Liver (tissue), 9 donors: ENCODE data around the gene FRAT1. TPM values are rescaled to one million over a fixed set of nuclear protein-coding genes. Genes with fewer than 3 reads are reported as not detected.

ENCODE experiments used
- DNase-seq: peaks from one replicate; pipeline ENCODE4 v3.0.0-alpha.2; 2017; ENCODE audit warnings: low spot score
- H3K27ac ChIP-seq, 2 donors: one replicate each; pipeline ENCODE4 v1.7.0; 2013; ENCODE audit warnings: inconsistent platforms in 2 of 2, low read length in 2 of 2, control low read depth in 1 of 2, low read depth in 1 of 2, mild to moderate bottlenecking in 1 of 2
- H3K27me3 ChIP-seq, 4 donors: one replicate each; pipeline versions ENCODE4 v1.6.1 to v1.7.0; 2013; ENCODE audit warnings: low read length in 3 of 4, inconsistent platforms in 1 of 4, mild to moderate bottlenecking in 1 of 4, moderate library complexity in 1 of 4; ENCODE audit not compliant: control insufficient read depth in 4 of 4, insufficient read depth in 4 of 4
- H3K36me3 ChIP-seq, 4 donors: one replicate each; pipeline versions ENCODE4 v1.6.1 to v1.7.0; 2013; ENCODE audit warnings: low read length in 3 of 4, mild to moderate bottlenecking in 3 of 4, low read depth in 1 of 4, moderate library complexity in 1 of 4; ENCODE audit not compliant: control insufficient read depth in 4 of 4, insufficient read depth in 3 of 4
- H3K4me1 ChIP-seq, 4 donors: one replicate each; pipeline versions ENCODE4 v1.6.1 to v1.7.0; 2013; ENCODE audit warnings: low read length in 3 of 4, mild to moderate bottlenecking in 3 of 4, moderate library complexity in 1 of 4; ENCODE audit not compliant: control insufficient read depth in 4 of 4, insufficient read depth in 4 of 4
- H3K4me3 ChIP-seq, 3 donors: one replicate each; pipeline versions ENCODE4 v1.6.1 to v1.7.0; 2013; ENCODE audit warnings: low read length in 3 of 3, control low read depth in 1 of 3, low read depth in 1 of 3, mild to moderate bottlenecking in 1 of 3
- H3K9ac ChIP-seq, 2 donors: one replicate each; pipeline ENCODE4 v1.7.0; 2013; ENCODE audit warnings: low read length in 2 of 2, mild to moderate bottlenecking in 2 of 2, moderate library complexity in 2 of 2, control low read depth in 1 of 2, low read depth in 1 of 2
- H3K9me3 ChIP-seq, 4 donors: one replicate each; pipeline versions ENCODE4 v1.6.1 to v1.7.0; 2013; ENCODE audit warnings: low read length in 3 of 4; ENCODE audit not compliant: control insufficient read depth in 4 of 4
- ATF3 ChIP-seq: IDR thresholded peaks from 2 replicates; pipeline ENCODE4 v1.6.1; 2016; ENCODE audit warnings: antibody characterized with exemption
- CTCF ChIP-seq: fragments of 150-350 bp; IDR thresholded peaks from 2 replicates; pipeline ENCODE4 v1.5.1; 2017; ENCODE audit warnings: improper control_type of control experiment, low read depth, low read length; ENCODE audit not compliant: missing input control
- EGR1 ChIP-seq, 2 donors: IDR thresholded peaks; 2 replicates each; pipeline ENCODE4 v1.6.1; 2016 to 2018; ENCODE audit warnings: antibody characterized with exemption in 2 of 2, low read depth in 2 of 2
- FOXA1 ChIP-seq: IDR thresholded peaks from 2 replicates; pipeline ENCODE4 v1.6.1; 2016; ENCODE audit warnings: antibody characterized with exemption
- FOXA2 ChIP-seq: IDR thresholded peaks from 2 replicates; pipeline ENCODE4 v1.6.1; 2016; ENCODE audit warnings: antibody characterized with exemption
- GABPA ChIP-seq, 2 donors: IDR thresholded peaks in 1 of 2; conservative IDR thresholded peaks in 1 of 2; 2 replicates each; pipeline ENCODE4 v1.6.1; 2016; ENCODE audit warnings: antibody characterized with exemption in 2 of 2, mild to moderate bottlenecking in 1 of 2, moderate library complexity in 1 of 2
- HNF4A ChIP-seq, 2 donors: conservative IDR thresholded peaks; 2 replicates each; pipeline ENCODE4 v1.6.1; 2016; ENCODE audit warnings: antibody characterized with exemption in 2 of 2, mild to moderate bottlenecking in 2 of 2
- HNF4G ChIP-seq: IDR thresholded peaks from 2 replicates; pipeline ENCODE4 v1.6.1; 2016; ENCODE audit warnings: antibody characterized with exemption
- JUND ChIP-seq, 2 donors: IDR thresholded peaks; 2 replicates each; pipeline ENCODE4 v1.6.1; 2016; ENCODE audit warnings: antibody characterized with exemption in 2 of 2
- MAX ChIP-seq: IDR thresholded peaks from 2 replicates; pipeline ENCODE4 v1.6.1; 2016; ENCODE audit warnings: antibody characterized with exemption
- NR2F2 ChIP-seq: IDR thresholded peaks from 2 replicates; pipeline ENCODE4 v1.6.1; 2016; ENCODE audit warnings: antibody characterized with exemption
- RAD21 ChIP-seq, 2 donors: IDR thresholded peaks; 2 replicates each; pipeline ENCODE4 v1.6.1; 2016; ENCODE audit warnings: antibody characterized with exemption in 2 of 2, mild to moderate bottlenecking in 2 of 2
- REST ChIP-seq: IDR thresholded peaks from 2 replicates; pipeline ENCODE4 v1.6.1; 2016; ENCODE audit warnings: antibody characterized with exemption, mild to moderate bottlenecking
- RXRA ChIP-seq, 2 donors: IDR thresholded peaks; 2 replicates each; pipeline ENCODE4 v1.6.1; 2017 to 2018; ENCODE audit warnings: antibody characterized with exemption in 2 of 2, mild to moderate bottlenecking in 1 of 2
- SP1 ChIP-seq: IDR thresholded peaks from 2 replicates; pipeline ENCODE4 v1.6.1; 2018; ENCODE audit warnings: antibody characterized with exemption, mild to moderate bottlenecking
- TAF1 ChIP-seq: conservative IDR thresholded peaks from 2 replicates; pipeline ENCODE4 v1.6.1; 2016; ENCODE audit warnings: antibody characterized with exemption, mild to moderate bottlenecking
- YY1 ChIP-seq: IDR thresholded peaks from 2 replicates; pipeline ENCODE4 v1.6.1; 2016; ENCODE audit warnings: antibody characterized with exemption, mild to moderate bottlenecking
- ZBTB33 ChIP-seq: IDR thresholded peaks from 2 replicates; pipeline ENCODE4 v1.6.1; 2016; ENCODE audit warnings: antibody characterized with exemption
- WGBS: extraction: QIAGEN DNeasy Blood & Tissue Kit; methylation state at CpG from one replicate; pipeline ENCODE4 v1.1.7; 2013; 5-methylcytosine and 5-hydroxymethylcytosine counted together
- polyA plus RNA-seq, 2 donors: library from polyadenylated mRNA; stranded (reverse) in 1 of 2; unstranded in 1 of 2; fragments of 200-250 nt in 1 of 2; fragments of >200 nt in 1 of 2; fragmentation: Nextera tagmentation in 1 of 2; extraction: Ambion mirVana in 1 of 2; gene quantifications; one replicate each; pipeline versions ENCODE4 v1.2.1 to v1.2.3, GENCODE V29; 2013 to 2015
- total RNA-seq, 2 donors: library from RNA; depleted of rRNA; stranded (reverse); fragments of >200 nt; gene quantifications; one replicate each; pipeline ENCODE4 v1.2.3, GENCODE V29; 2014
- donor health status: healthy.
- donor health status: healthy.
- donor health status: healthy.
- donor health status: healthy.
- donor health status: healthy.

Gene FRAT1
- total and polyA plus RNA-seq, 4 donors, result 4.3 to 7.4 (median 5.2) TPM

- 16% methylated on average over 25 of the region's 25 CpGs for WGBS
- DNase-seq, result no peak
- H3K36me3 ChIP-seq, result no peaks in the 10 kb centered on the region
- no peaks in the 10 kb centered on the region for H3K27me3 ChIP-seq
- H3K27ac ChIP-seq, result peak overlapping the region; percentile 90 to 91
- TF ChIP-seq EGR1 (IDR thresholded peaks at IDR 0.05; ENCODE audit: low read depth in 2 of 2) (no peak), REST (no peak), FOXA2 (no peak), TAF1 (no peak), NR2F2 (no peak), CTCF (no peak), SP1 (no peak), FOXA1 (no peak), RXRA (IDR thresholded peaks at IDR 0.05) (no peak), JUND (IDR thresholded peaks at IDR 0.05) (no peak), HNF4G (no peak), ZBTB33 (no peak), RAD21 (IDR thresholded peaks at IDR 0.05) (no peak), GABPA (IDR thresholded peaks at IDR 0.05 in 1 of 2, conservative IDR thresholded peaks at IDR 0.05 in 1 of 2) (no peak), YY1 (no peak), ATF3 (no peak), HNF4A (conservative IDR thresholded peaks at IDR 0.05) (no peak)
- H3K9me3 ChIP-seq, result no peaks in the 10 kb centered on the region
- H3K4me3 ChIP-seq, result peak overlapping the region in 2 of 3 donors; percentile 1 to 78
- peaks cover 2 to 18% (median 12%) of the 10 kb centered on the region in 4 donors for H3K4me1 ChIP-seq
- peak overlapping the region in 1 of 2 donors; percentile 45 for H3K9ac ChIP-seq
Observed at GRCh38 chr10:97335188-97335619, 16.1 kb downstream of the FRAT1 start.

- Histone ChIP-seq H3K36me3 (no peaks in the 10 kb centered on the region), H3K9me3 (no peaks in the 10 kb centered on the region), H3K27ac (no peak overlapping the region), H3K27me3 (no peaks in the 10 kb centered on the region), H3K4me3 (no peak overlapping the region), H3K9ac (no peak overlapping the region), H3K4me1 (peaks cover 2 to 15% (median 9%) of the 10 kb centered on the region in 4 donors)
- no peak for DNase-seq
- 51% methylated on average over 5 of the region's 5 CpGs for WGBS
- TF ChIP-seq CTCF (no peak), FOXA1 (no peak), HNF4A (conservative IDR thresholded peaks at IDR 0.05) (no peak), JUND (IDR thresholded peaks at IDR 0.05) (no peak), TAF1 (no peak), GABPA (IDR thresholded peaks at IDR 0.05 in 1 of 2, conservative IDR thresholded peaks at IDR 0.05 in 1 of 2) (no peak), NR2F2 (no peak), RXRA (IDR thresholded peaks at IDR 0.05) (no peak), MAX (no peak), FOXA2 (no peak), ZBTB33 (no peak), ATF3 (no peak)
Observed at GRCh38 chr10:97336006-97336405, 16.9 kb downstream of the FRAT1 start.
